HepG2 (cell line): ENCODE results near the gene C14orf93. TPM values are rescaled to one million over a fixed set of nuclear protein-coding genes. Genes with fewer than 3 reads are reported as not detected.

ENCODE experiments used
- ARID2 ChIP-seq: sonication (generic); formaldehyde crosslinking; IDR thresholded peaks from 2 replicates; pipeline ENCODE4 v1.8.1; 2022; ENCODE audit warnings: mild to moderate bottlenecking, missing genetic modification reagents, borderline replicate concordance
- CREB1 ChIP-seq, 2 experiments: fragments of 450-650 bp in 1 of 2; IDR thresholded peaks; 2 replicates each; pipeline ENCODE4 v1.6.1; 2016 to 2017; ENCODE audit warnings: control low read depth in 1 of 2, mild to moderate bottlenecking in 1 of 2, missing compliant biosample characterization in 1 of 2, missing genetic modification characterization in 1 of 2
- FOXK2 ChIP-seq: fragments of 450-650 bp; IDR thresholded peaks from 2 replicates; pipeline ENCODE4 v1.6.1; 2016
- PHB2 ChIP-seq: fragments of 450-650 bp; IDR thresholded peaks from 2 replicates; pipeline ENCODE4 v1.6.1; 2018; ENCODE audit not compliant: partially characterized antibody
- SIX1 ChIP-seq: sonication (generic); formaldehyde crosslinking; IDR thresholded peaks from 2 replicates; pipeline ENCODE4 v1.4.0; 2020; ENCODE audit warnings: missing genetic modification reagents, borderline replicate concordance
- XRCC5 ChIP-seq: fragments of 200-400 bp; formaldehyde crosslinking; optimal IDR thresholded peaks from 2 replicates; pipeline ENCODE3; 2017; ENCODE audit warnings: mild to moderate bottlenecking, low read length
- YEATS2 ChIP-seq: sonication (generic); formaldehyde crosslinking; IDR thresholded peaks from 2 replicates; pipeline ENCODE4 v1.4.0; 2020; ENCODE audit warnings: missing genetic modification reagents, borderline replicate concordance
- ZBTB21 ChIP-seq: sonication (generic); formaldehyde crosslinking; IDR thresholded peaks from 2 replicates; pipeline ENCODE4 v1.4.0; 2020; ENCODE audit warnings: missing genetic modification reagents
- ZNF101 ChIP-seq: sonication (generic); formaldehyde crosslinking; IDR thresholded peaks from 2 replicates; pipeline ENCODE4 v1.4.0; 2020; ENCODE audit warnings: mild to moderate bottlenecking, low read depth, missing genetic modification reagents, borderline replicate concordance
- ZNF12 ChIP-seq: sonication (generic); formaldehyde crosslinking; IDR thresholded peaks from 2 replicates; pipeline ENCODE4 v1.5.0; 2020; ENCODE audit warnings: missing genetic modification reagents
- ZNF274 ChIP-seq: sonication (generic); formaldehyde crosslinking; IDR thresholded peaks from 2 replicates; pipeline ENCODE4 v1.5.1; 2020; ENCODE audit warnings: mild to moderate bottlenecking, missing genetic modification reagents
- ZNF552 ChIP-seq: sonication (generic); formaldehyde crosslinking; IDR thresholded peaks from 2 replicates; pipeline ENCODE4 v1.9.0; 2022; ENCODE audit warnings: missing genetic modification reagents, mild to moderate bottlenecking, borderline replicate concordance
- polyA plus RNA-seq, 8 experiments: library from polyadenylated mRNA; depleted of rRNA in 3 of 8; stranded (reverse) in 7 of 8; unstranded in 1 of 8; fragments of >200 nt; fragmentation: Illumina TruSeq in 4 of 8; extraction: Trizol in 4 of 8; gene quantifications; 2 replicates each; pipeline versions ENCODE4 v1.2.1 to v1.2.3, GENCODE V29; 2011 to 2016; ENCODE audit warnings: low read depth in 4 of 8, missing spikeins in 1 of 8, mixed read lengths in 1 of 8; ENCODE audit not compliant: insufficient read depth in 1 of 8
- total RNA-seq, 5 experiments: library from RNA; depleted of rRNA; stranded (reverse); fragments of >200 nt; fragmentation: Illumina TruSeq; extraction: Trizol; gene quantifications; 2 replicates each; pipeline ENCODE4 v1.2.3, GENCODE V29; 2016; ENCODE audit warnings: low read depth in 1 of 5
- TF ChIP-seq, protein P1 (sequence below): sonication (generic); formaldehyde crosslinking; IDR thresholded peaks from 2 replicates; pipeline ENCODE4 v1.5.0; 2020; ENCODE audit warnings: missing genetic modification reagents
- TF ChIP-seq, protein P2 (sequence below): sonication (generic); formaldehyde crosslinking; IDR thresholded peaks from 2 replicates; pipeline ENCODE4 v1.8.1; 2023; ENCODE audit warnings: mild to moderate bottlenecking, missing genetic modification reagents
- TF ChIP-seq, protein P3 (sequence below): sonication (generic); formaldehyde crosslinking; IDR thresholded peaks from 2 replicates; pipeline ENCODE4 v1.5.0; 2020; ENCODE audit warnings: missing genetic modification reagents, mild to moderate bottlenecking, borderline replicate concordance
- TF ChIP-seq, protein P4 (sequence below): sonication (generic); formaldehyde crosslinking; IDR thresholded peaks from 2 replicates; pipeline ENCODE4 v1.4.0; 2020; ENCODE audit warnings: mild to moderate bottlenecking, missing genetic modification reagents, borderline replicate concordance
- TF ChIP-seq, protein P5 (sequence below): sonication (generic); formaldehyde crosslinking; IDR thresholded peaks from 2 replicates; pipeline ENCODE4 v1.4.0; 2020; ENCODE audit warnings: missing genetic modification reagents, borderline replicate concordance

The C14orf93 gene
- total and polyA plus RNA-seq, 2 of the 13 experiments (the other 11 are each of a cell fraction or from before 2014, with no cell fraction given) = 11.4 to 22.5 TPM

DNA sequence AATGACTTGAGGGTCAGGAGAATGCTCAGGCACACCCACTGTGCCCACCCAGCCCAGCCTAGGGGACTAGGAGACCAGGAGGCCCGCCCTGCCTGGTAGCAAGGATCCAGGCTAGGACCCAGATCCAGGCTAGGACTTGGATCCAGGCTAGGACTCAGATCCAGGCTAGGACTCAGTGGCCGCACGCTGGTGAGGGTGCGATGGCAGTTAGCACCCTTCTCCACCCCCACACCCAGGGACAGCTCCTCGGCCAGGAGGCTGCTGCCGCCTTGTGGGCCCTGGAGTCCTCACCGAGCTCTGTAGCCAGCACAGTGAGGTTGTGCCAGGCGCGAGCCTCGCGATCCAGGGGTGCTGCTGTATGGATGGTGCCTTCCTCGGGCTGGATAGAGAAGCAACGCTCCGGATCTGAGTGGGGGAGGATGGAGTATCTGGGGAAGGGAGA lies 42.3 kb upstream of the C14orf93 start (continued):
- TF ChIP-seq YEATS2 (CRISPR knock-in tag) (no peak), XRCC5 (peak; percentile 63), ZNF12 (CRISPR knock-in tag) (no peak), FOXK2 (no peak), ZNF101 (no peak), ARID2 (no peak), ZBTB21 (CRISPR knock-in tag) (no peak), ZNF274 (peak; percentile 22; the same call in 1 of the 2 replicates), SIX1 (CRISPR knock-in tag) (no peak), PHB2 (no peak), ZNF552 (CRISPR knock-in tag) (no peak), CREB1 (IDR thresholded peaks at IDR 0.05) (no peak), CREB1 (CRISPR knock-in tag; IDR thresholded peaks at IDR 0.05) (no peak)
- TF ChIP-seq, protein P1, sequence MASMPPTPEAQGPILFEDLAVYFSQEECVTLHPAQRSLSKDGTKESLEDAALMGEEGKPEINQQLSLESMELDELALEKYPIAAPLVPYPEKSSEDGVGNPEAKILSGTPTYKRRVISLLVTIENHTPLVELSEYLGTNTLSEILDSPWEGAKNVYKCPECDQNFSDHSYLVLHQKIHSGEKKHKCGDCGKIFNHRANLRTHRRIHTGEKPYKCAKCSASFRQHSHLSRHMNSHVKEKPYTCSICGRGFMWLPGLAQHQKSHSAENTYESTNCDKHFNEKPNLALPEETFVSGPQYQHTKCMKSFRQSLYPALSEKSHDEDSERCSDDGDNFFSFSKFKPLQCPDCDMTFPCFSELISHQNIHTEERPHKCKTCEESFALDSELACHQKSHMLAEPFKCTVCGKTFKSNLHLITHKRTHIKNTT = no peak
- TF ChIP-seq, protein P2, sequence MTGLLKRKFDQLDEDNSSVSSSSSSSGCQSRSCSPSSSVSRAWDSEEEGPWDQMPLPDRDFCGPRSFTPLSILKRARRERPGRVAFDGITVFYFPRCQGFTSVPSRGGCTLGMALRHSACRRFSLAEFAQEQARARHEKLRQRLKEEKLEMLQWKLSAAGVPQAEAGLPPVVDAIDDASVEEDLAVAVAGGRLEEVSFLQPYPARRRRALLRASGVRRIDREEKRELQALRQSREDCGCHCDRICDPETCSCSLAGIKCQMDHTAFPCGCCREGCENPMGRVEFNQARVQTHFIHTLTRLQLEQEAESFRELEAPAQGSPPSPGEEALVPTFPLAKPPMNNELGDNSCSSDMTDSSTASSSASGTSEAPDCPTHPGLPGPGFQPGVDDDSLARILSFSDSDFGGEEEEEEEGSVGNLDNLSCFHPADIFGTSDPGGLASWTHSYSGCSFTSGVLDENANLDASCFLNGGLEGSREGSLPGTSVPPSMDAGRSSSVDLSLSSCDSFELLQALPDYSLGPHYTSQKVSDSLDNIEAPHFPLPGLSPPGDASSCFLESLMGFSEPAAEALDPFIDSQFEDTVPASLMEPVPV (CRISPR knock-in tag) = no peak
- TF ChIP-seq, protein P3, sequence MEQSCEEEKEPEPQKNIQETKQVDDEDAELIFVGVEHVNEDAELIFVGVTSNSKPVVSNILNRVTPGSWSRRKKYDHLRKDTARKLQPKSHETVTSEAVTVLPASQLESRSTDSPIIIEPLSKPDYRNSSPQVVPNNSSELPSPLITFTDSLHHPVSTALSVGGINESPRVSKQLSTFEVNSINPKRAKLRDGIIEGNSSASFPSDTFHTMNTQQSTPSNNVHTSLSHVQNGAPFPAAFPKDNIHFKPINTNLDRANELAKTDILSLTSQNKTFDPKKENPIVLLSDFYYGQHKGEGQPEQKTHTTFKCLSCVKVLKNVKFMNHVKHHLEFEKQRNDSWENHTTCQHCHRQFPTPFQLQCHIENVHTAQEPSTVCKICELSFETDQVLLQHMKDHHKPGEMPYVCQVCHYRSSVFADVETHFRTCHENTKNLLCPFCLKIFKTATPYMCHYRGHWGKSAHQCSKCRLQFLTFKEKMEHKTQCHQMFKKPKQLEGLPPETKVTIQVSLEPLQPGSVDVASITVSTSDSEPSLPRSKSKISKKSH (CRISPR knock-in tag) = 0 out of 2 replicates have a peak, but pooled peaks have one; percentile 23
- TF ChIP-seq, protein P4, sequence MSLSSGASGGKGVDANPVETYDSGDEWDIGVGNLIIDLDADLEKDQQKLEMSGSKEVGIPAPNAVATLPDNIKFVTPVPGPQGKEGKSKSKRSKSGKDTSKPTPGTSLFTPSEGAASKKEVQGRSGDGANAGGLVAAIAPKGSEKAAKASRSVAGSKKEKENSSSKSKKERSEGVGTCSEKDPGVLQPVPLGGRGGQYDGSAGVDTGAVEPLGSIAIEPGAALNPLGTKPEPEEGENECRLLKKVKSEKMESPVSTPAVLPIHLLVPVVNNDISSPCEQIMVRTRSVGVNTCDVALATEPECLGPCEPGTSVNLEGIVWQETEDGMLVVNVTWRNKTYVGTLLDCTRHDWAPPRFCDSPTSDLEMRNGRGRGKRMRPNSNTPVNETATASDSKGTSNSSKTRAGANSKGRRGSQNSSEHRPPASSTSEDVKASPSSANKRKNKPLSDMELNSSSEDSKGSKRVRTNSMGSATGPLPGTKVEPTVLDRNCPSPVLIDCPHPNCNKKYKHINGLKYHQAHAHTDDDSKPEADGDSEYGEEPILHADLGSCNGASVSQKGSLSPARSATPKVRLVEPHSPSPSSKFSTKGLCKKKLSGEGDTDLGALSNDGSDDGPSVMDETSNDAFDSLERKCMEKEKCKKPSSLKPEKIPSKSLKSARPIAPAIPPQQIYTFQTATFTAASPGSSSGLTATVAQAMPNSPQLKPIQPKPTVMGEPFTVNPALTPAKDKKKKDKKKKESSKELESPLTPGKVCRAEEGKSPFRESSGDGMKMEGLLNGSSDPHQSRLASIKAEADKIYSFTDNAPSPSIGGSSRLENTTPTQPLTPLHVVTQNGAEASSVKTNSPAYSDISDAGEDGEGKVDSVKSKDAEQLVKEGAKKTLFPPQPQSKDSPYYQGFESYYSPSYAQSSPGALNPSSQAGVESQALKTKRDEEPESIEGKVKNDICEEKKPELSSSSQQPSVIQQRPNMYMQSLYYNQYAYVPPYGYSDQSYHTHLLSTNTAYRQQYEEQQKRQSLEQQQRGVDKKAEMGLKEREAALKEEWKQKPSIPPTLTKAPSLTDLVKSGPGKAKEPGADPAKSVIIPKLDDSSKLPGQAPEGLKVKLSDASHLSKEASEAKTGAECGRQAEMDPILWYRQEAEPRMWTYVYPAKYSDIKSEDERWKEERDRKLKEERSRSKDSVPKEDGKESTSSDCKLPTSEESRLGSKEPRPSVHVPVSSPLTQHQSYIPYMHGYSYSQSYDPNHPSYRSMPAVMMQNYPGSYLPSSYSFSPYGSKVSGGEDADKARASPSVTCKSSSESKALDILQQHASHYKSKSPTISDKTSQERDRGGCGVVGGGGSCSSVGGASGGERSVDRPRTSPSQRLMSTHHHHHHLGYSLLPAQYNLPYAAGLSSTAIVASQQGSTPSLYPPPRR (CRISPR knock-in tag) = peak; percentile 58; the same call in 1 of the 2 replicates
- TF ChIP-seq, protein P5, sequence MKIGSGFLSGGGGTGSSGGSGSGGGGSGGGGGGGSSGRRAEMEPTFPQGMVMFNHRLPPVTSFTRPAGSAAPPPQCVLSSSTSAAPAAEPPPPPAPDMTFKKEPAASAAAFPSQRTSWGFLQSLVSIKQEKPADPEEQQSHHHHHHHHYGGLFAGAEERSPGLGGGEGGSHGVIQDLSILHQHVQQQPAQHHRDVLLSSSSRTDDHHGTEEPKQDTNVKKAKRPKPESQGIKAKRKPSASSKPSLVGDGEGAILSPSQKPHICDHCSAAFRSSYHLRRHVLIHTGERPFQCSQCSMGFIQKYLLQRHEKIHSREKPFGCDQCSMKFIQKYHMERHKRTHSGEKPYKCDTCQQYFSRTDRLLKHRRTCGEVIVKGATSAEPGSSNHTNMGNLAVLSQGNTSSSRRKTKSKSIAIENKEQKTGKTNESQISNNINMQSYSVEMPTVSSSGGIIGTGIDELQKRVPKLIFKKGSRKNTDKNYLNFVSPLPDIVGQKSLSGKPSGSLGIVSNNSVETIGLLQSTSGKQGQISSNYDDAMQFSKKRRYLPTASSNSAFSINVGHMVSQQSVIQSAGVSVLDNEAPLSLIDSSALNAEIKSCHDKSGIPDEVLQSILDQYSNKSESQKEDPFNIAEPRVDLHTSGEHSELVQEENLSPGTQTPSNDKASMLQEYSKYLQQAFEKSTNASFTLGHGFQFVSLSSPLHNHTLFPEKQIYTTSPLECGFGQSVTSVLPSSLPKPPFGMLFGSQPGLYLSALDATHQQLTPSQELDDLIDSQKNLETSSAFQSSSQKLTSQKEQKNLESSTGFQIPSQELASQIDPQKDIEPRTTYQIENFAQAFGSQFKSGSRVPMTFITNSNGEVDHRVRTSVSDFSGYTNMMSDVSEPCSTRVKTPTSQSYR (CRISPR knock-in tag) = peak; percentile 82; the same call in 1 of the 2 replicates
